Measurements from ENCODE around the gene SCRN2. TPM values are rescaled to one million over a fixed set of nuclear protein-coding genes. Genes with fewer than 3 reads are reported as not detected.

Gene SCRN2
- polyA plus RNA-seq (ENCODE audit: low read depth in 6 of 6): 10 to 100 TPM; 20.0 to 35.5 (median 23.5) TPM

- peak within 1 kb of the TSS; percentile 93 to 100 (median 96) for H3K4me3 Mint-ChIP-seq
- H3K9me3 Mint-ChIP-seq: no peaks in the 10 kb centered on the region
- H3K27ac Mint-ChIP-seq: peak within 1 kb of the TSS; percentile 39 to 88 (median 80)
- H3K27me3 Mint-ChIP-seq: peaks cover 22% of the 10 kb centered on the region in 3 donors
- H3K4me1 Mint-ChIP-seq: peaks cover 18 to 25% (median 25%) of the 10 kb centered on the region in 3 donors
- DNase-seq: peak; percentile 84
- no peaks in the 10 kb centered on the region for H3K36me3 Mint-ChIP-seq
- peak; percentile 87 to 89 for ATAC-seq (ENCODE audit: low read depth in 2 of 2)
These were observed at the start of gene SCRN2 for GRCh38 chr17:47840742-47841487. SCRN2 (minus strand) TSS chr17:47841273; CDS start chr17:47840843, 430 bp downstream.

GRCh38 chr17:47889734-47890529 is 48.9 kb upstream of the SCRN2 start:
- DNase-seq: peak; percentile 83
- peak; percentile 98 to 99 for ATAC-seq (ENCODE audit: low read depth in 2 of 2)
- peak overlapping the region in 1 of 8 donors; percentile 69 for H3K4me3 Mint-ChIP-seq
- no peaks in the 10 kb centered on the region for H3K27me3 Mint-ChIP-seq
- peaks cover 21 to 36% (median 35%) of the 10 kb centered on the region in 3 donors for H3K4me1 Mint-ChIP-seq
- peak overlapping the region in 3 of 6 donors; percentile 39 to 70 (median 53) for H3K27ac Mint-ChIP-seq
- H3K36me3 Mint-ChIP-seq: no peaks in the 10 kb centered on the region
- no peaks in the 10 kb centered on the region for H3K9me3 Mint-ChIP-seq

- Mint-ChIP-seq H3K9me3 (peaks cover 0 to 1% (median 0%) of the 10 kb centered on the region in 7 donors), H3K27me3 (peaks cover 0 to 9% (median 4%) of the 10 kb centered on the region in 3 donors), H3K27ac (no peak overlapping the region), H3K36me3 (no peaks in the 10 kb centered on the region), H3K4me3 (no peak overlapping the region), H3K4me1 (peaks cover 8 to 20% (median 20%) of the 10 kb centered on the region in 3 donors)
- DNase-seq (no peak), ATAC-seq (ENCODE audit: low read depth in 2 of 2) (no peak)
These were observed 47.2 kb upstream of the SCRN2 start for GRCh38 chr17:47888293-47888692.

- peak overlapping the region in 1 of 8 donors; percentile 54 for H3K4me3 Mint-ChIP-seq
- DNase-seq (no peak), ATAC-seq (ENCODE audit: low read depth in 2 of 2) (no peak)
- peaks cover 0 to 2% (median 0%) of the 10 kb centered on the region in 7 donors for H3K9me3 Mint-ChIP-seq
- peaks cover 2 to 12% (median 5%) of the 10 kb centered on the region in 3 donors for H3K27me3 Mint-ChIP-seq
- H3K36me3 Mint-ChIP-seq: no peaks in the 10 kb centered on the region
- H3K27ac Mint-ChIP-seq: peak overlapping the region in 1 of 6 donors; percentile 76
- H3K4me1 Mint-ChIP-seq: peaks cover 0 to 8% (median 4%) of the 10 kb centered on the region in 3 donors
These were observed 44.0 kb upstream of the SCRN2 start for GRCh38 chr17:47884905-47885730.

GRCh38 chr17:47884427-47884740 is 43.3 kb upstream of the SCRN2 start:
- H3K9me3 Mint-ChIP-seq: peaks cover 0 to 2% (median 0%) of the 10 kb centered on the region in 7 donors
- peaks cover 0 to 4% (median 0%) of the 10 kb centered on the region in 3 donors for H3K4me1 Mint-ChIP-seq
- DNase-seq (no peak), ATAC-seq (ENCODE audit: low read depth in 2 of 2) (no peak)
- H3K27ac Mint-ChIP-seq: no peak overlapping the region
- no peak overlapping the region for H3K4me3 Mint-ChIP-seq
- H3K36me3 Mint-ChIP-seq: no peaks in the 10 kb centered on the region
- H3K27me3 Mint-ChIP-seq: peaks cover 3 to 15% (median 5%) of the 10 kb centered on the region in 3 donors

- ATAC-seq (ENCODE audit: low read depth in 2 of 2) (no peak), DNase-seq (no peak)
- Mint-ChIP-seq H3K4me1 (peaks cover 0 to 4% (median 0%) of the 10 kb centered on the region in 3 donors), H3K27ac (peak overlapping the region in 1 of 6 donors; percentile 67), H3K36me3 (no peaks in the 10 kb centered on the region), H3K9me3 (peaks cover 0 to 2% (median 0%) of the 10 kb centered on the region in 7 donors), H3K27me3 (peaks cover 7 to 21% (median 11%) of the 10 kb centered on the region in 3 donors), H3K4me3 (peak overlapping the region in 1 of 8 donors; percentile 59)
These were observed 42.7 kb upstream of the SCRN2 start for GRCh38 chr17:47883589-47884426.

GRCh38 chr17:47882695-47883588 is 41.9 kb upstream of the SCRN2 start:
- Mint-ChIP-seq H3K27ac (peak overlapping the region in 1 of 6 donors; percentile 67), H3K4me3 (peak overlapping the region in 1 of 8 donors; percentile 59), H3K36me3 (no peaks in the 10 kb centered on the region), H3K9me3 (peaks cover 0 to 2% (median 0%) of the 10 kb centered on the region in 7 donors), H3K27me3 (peaks cover 11 to 27% (median 20%) of the 10 kb centered on the region in 3 donors), H3K4me1 (peaks cover 0 to 4% (median 0%) of the 10 kb centered on the region in 3 donors)
- DNase-seq (no peak), ATAC-seq (ENCODE audit: low read depth in 2 of 2) (no peak)

GRCh38 chr17:47882247-47882646 is 41.2 kb upstream of the SCRN2 start:
- Mint-ChIP-seq H3K9me3 (peaks cover 0 to 2% (median 0%) of the 10 kb centered on the region in 7 donors), H3K36me3 (no peaks in the 10 kb centered on the region), H3K27ac (peak overlapping the region in 1 of 6 donors; percentile 32), H3K4me3 (peak overlapping the region in 1 of 8 donors; percentile 9), H3K4me1 (peaks cover 0 to 4% (median 0%) of the 10 kb centered on the region in 3 donors), H3K27me3 (peaks cover 11 to 34% (median 27%) of the 10 kb centered on the region in 3 donors)
- ATAC-seq (ENCODE audit: low read depth in 2 of 2): no peak
- no peak for DNase-seq

GRCh38 chr17:47879776-47880454 is 38.8 kb upstream of the SCRN2 start:
- peaks cover 0 to 2% (median 0%) of the 10 kb centered on the region in 7 donors for H3K9me3 Mint-ChIP-seq
- DNase-seq: no peak
- peaks cover 0 to 8% of the 10 kb centered on the region in 2 donors for H3K36me3 Mint-ChIP-seq
- H3K27ac Mint-ChIP-seq: no peak overlapping the region
- ATAC-seq (ENCODE audit: low read depth in 2 of 2): no peak
- peaks cover 0 to 4% (median 4%) of the 10 kb centered on the region in 3 donors for H3K4me1 Mint-ChIP-seq
- peaks cover 21 to 48% (median 40%) of the 10 kb centered on the region in 3 donors for H3K27me3 Mint-ChIP-seq
- H3K4me3 Mint-ChIP-seq: no peak overlapping the region

- Mint-ChIP-seq H3K9me3 (peaks cover 0 to 2% (median 0%) of the 10 kb centered on the region in 7 donors), H3K4me3 (no peak overlapping the region), H3K36me3 (peaks cover 0 to 8% of the 10 kb centered on the region in 2 donors), H3K4me1 (peaks cover 0 to 4% (median 4%) of the 10 kb centered on the region in 3 donors), H3K27ac (no peak overlapping the region), H3K27me3 (peaks cover 27 to 55% (median 49%) of the 10 kb centered on the region in 3 donors)
- no peak for DNase-seq
- no peak for ATAC-seq (ENCODE audit: low read depth in 2 of 2)
These were observed 38.0 kb upstream of the SCRN2 start for GRCh38 chr17:47879028-47879585.
